Keratinocyte (primary cell): Measurements from ENCODE around the gene KDM3A. TPM values are rescaled to one million over a fixed set of nuclear protein-coding genes. Genes with fewer than 3 reads are reported as not detected.

Source experiments
- DNase-seq: peaks from one replicate; pipeline ENCODE4 v3.0.0-alpha.2; 2011; ENCODE audit warnings: low read depth, missing footprints, low spot score
- FAIRE-seq: peaks from 2 replicates; lab custom pipeline; 2011; peaks lifted over from hg19 to GRCh38; lab: Jason Lieb, UNC
- H2AFZ ChIP-seq: 2 replicates; pipeline ENCODE4 v1.6.0; 2012; ENCODE audit warnings: low read length, control low read depth, inconsistent platforms; ENCODE audit not compliant: control insufficient read depth
- H3K27ac ChIP-seq: 2 replicates; pipeline ENCODE4 v1.5.1; 2011; ENCODE audit warnings: low read length; ENCODE audit not compliant: control insufficient read depth, insufficient read depth
- H3K27me3 ChIP-seq: 3 replicates; pipeline ENCODE4 v1.6.0; 2011; ENCODE audit warnings: low read length; ENCODE audit not compliant: control insufficient read depth, insufficient read depth; ENCODE audit errors: extremely low read depth
- H3K36me3 ChIP-seq, 2 experiments: 2 replicates in 1 of 2; 3 replicates in 1 of 2; pipeline ENCODE4 v1.5.1; 2011; ENCODE audit warnings: low read length in 2 of 2, mild to moderate bottlenecking in 1 of 2; ENCODE audit not compliant: control insufficient read depth in 2 of 2, insufficient read depth in 2 of 2; ENCODE audit errors: extremely low read depth in 1 of 2
- H3K4me1 ChIP-seq: 3 replicates; pipeline ENCODE4 v1.5.1; 2011; ENCODE audit warnings: low read length; ENCODE audit not compliant: control insufficient read depth, insufficient read depth; ENCODE audit errors: extremely low read depth
- H3K4me2 ChIP-seq: 3 replicates; pipeline ENCODE4 v1.6.0; 2011; ENCODE audit warnings: low read depth, low read length; ENCODE audit not compliant: control insufficient read depth, insufficient read depth; ENCODE audit errors: extremely low read depth
- H3K4me3 ChIP-seq, 3 experiments: fragments of 200-600 bp in 1 of 3; sonication (generic) in 1 of 3; 2 replicates in 2 of 3; 3 replicates in 1 of 3; pipeline ENCODE4 v1.5.1; 2011 to 2016; ENCODE audit warnings: low read length in 3 of 3, mild to moderate bottlenecking in 3 of 3, control low read depth in 2 of 3, inconsistent platforms in 1 of 3, low read depth in 1 of 3, mixed read lengths in 1 of 3, mixed run types in 1 of 3, moderate library complexity in 1 of 3; ENCODE audit not compliant: control insufficient read depth in 2 of 3, insufficient read depth in 2 of 3; ENCODE audit errors: extremely low read depth in 1 of 3
- H3K79me2 ChIP-seq: 2 replicates; pipeline ENCODE4 v1.6.0; 2012; ENCODE audit warnings: low read length; ENCODE audit not compliant: control insufficient read depth, insufficient read depth
- H3K9ac ChIP-seq: 3 replicates; pipeline ENCODE4 v1.6.0; 2011; ENCODE audit warnings: low read length; ENCODE audit not compliant: control insufficient read depth, insufficient read depth; ENCODE audit errors: extremely low read depth
- H3K9me1 ChIP-seq: 3 replicates; pipeline ENCODE4 v1.6.0; 2011; ENCODE audit warnings: low read length; ENCODE audit not compliant: control insufficient read depth, insufficient read depth; ENCODE audit errors: extremely low read depth
- H3K9me3 ChIP-seq: 2 replicates; pipeline ENCODE4 v1.5.1; 2012; ENCODE audit warnings: low read depth, low read length; ENCODE audit not compliant: control insufficient read depth
- H4K20me1 ChIP-seq: 3 replicates; pipeline ENCODE4 v1.6.0; 2011; ENCODE audit warnings: low read length; ENCODE audit not compliant: control insufficient read depth, insufficient read depth; ENCODE audit errors: extremely low read depth
- CTCF ChIP-seq, 3 experiments: IDR thresholded peaks in 1 of 3; conservative IDR thresholded peaks in 1 of 3; optimal IDR thresholded peaks in 1 of 3; 2 replicates in 2 of 3; 3 replicates in 1 of 3; pipeline versions ENCODE3 to v1.5.1; 2011; ENCODE audit warnings: low read length in 3 of 3, mild to moderate bottlenecking in 3 of 3, moderate library complexity in 2 of 3, control low read depth in 1 of 3, inconsistent platforms in 1 of 3; ENCODE audit not compliant: insufficient read depth in 2 of 3; ENCODE audit errors: extremely low read depth in 1 of 3
- EZH2 ChIP-seq: IDR thresholded peaks from one replicate; pipeline ENCODE4 v1.6.1; 2012; ENCODE audit warnings: inconsistent platforms, mild to moderate bottlenecking, low read length, moderate library complexity
- dilution Hi-C: fragments of 300-500 bp; cut with MboI; formaldehyde crosslinking; loops from one replicate; pipeline ENCODE4 v1.7.0; 2020; ENCODE audit warnings: low sequenced_read_pairs; ENCODE audit not compliant: extremely low pct_ligation_motif_present
- polyA plus RNA-seq, 5 experiments: library from polyadenylated mRNA; depleted of rRNA in 3 of 5; stranded (reverse) in 3 of 5; stranded (forward) in 1 of 5; unstranded in 1 of 5; fragments of >200 nt; gene quantifications; 1 replicate in 1 of 5; 2 replicates in 3 of 5; 3 replicates in 1 of 5; pipeline versions ENCODE4 v1.2.1 to v1.2.3, GENCODE V29; 2011 to 2012; ENCODE audit warnings: missing spikeins in 2 of 5, low read depth in 1 of 5, low replicate concordance in 1 of 5

Gene KDM3A
- polyA plus RNA-seq, 1 donor (not counting 4 experiments of a cell fraction or from before 2014, with no cell fraction given), result 32.9 TPM

GRCh38 chr2:86518481-86518880 lies 77.3 kb downstream of the KDM3A start:
- dilution Hi-C loops, result no loop called here
- Histone ChIP-seq H3K4me2 (no peak overlapping the region), H3K4me3 (no peak overlapping the region), H3K9ac (no peak overlapping the region), H3K4me1 (no peaks in the 10 kb centered on the region), H3K27ac (no peak overlapping the region), H4K20me1 (no peaks in the 10 kb centered on the region), H3K9me3 (no peaks in the 10 kb centered on the region), H2AFZ (no peak overlapping the region), H3K27me3 (no peaks in the 10 kb centered on the region), H3K9me1 (no peaks in the 10 kb centered on the region), H3K36me3 (no peaks in the 10 kb centered on the region), H3K79me2 (no peaks in the 10 kb centered on the region)
- TF ChIP-seq EZH2 (no peak), CTCF (optimal IDR thresholded peaks at IDR 0.05 in 1 of 3, IDR thresholded peaks at IDR 0.05 in 1 of 3, conservative IDR thresholded peaks at IDR 0.05 in 1 of 3; ENCODE audit: extremely low read depth in 1 of 3, insufficient read depth in 2 of 3, low read length in 3 of 3) (peak; percentile 43 to 58 (median 57))
- FAIRE-seq, result no peak
- DNase-seq, result no peak

- no peak overlapping the region for H2AFZ ChIP-seq
- H3K27me3 ChIP-seq, result no peaks in the 10 kb centered on the region
- H3K9ac ChIP-seq, result no peak overlapping the region
- H4K20me1 ChIP-seq, result no peaks in the 10 kb centered on the region
- no peak overlapping the region for H3K4me2 ChIP-seq
- H3K79me2 ChIP-seq, result no peaks in the 10 kb centered on the region
- H3K4me3 ChIP-seq, result no peak overlapping the region
- H3K27ac ChIP-seq, result no peak overlapping the region
- no peak for DNase-seq
- no peak for FAIRE-seq
- H3K4me1 ChIP-seq, result no peaks in the 10 kb centered on the region
- no peaks in the 10 kb centered on the region for H3K9me1 ChIP-seq
- TF ChIP-seq EZH2, result no peak
- TF ChIP-seq CTCF (optimal IDR thresholded peaks at IDR 0.05 in 1 of 3, IDR thresholded peaks at IDR 0.05 in 1 of 3, conservative IDR thresholded peaks at IDR 0.05 in 1 of 3; ENCODE audit: extremely low read depth in 1 of 3, insufficient read depth in 2 of 3, low read length in 3 of 3), result no peak
- no peaks in the 10 kb centered on the region for H3K9me3 ChIP-seq
- H3K36me3 ChIP-seq, result no peaks in the 10 kb centered on the region
- dilution Hi-C loops, result no loop called here
Measured at GRCh38 chr2:86519349-86519748, 78.2 kb downstream of the KDM3A start.
